ENCODE data around the gene VPS4A.

VPS4A gene

DNA sequence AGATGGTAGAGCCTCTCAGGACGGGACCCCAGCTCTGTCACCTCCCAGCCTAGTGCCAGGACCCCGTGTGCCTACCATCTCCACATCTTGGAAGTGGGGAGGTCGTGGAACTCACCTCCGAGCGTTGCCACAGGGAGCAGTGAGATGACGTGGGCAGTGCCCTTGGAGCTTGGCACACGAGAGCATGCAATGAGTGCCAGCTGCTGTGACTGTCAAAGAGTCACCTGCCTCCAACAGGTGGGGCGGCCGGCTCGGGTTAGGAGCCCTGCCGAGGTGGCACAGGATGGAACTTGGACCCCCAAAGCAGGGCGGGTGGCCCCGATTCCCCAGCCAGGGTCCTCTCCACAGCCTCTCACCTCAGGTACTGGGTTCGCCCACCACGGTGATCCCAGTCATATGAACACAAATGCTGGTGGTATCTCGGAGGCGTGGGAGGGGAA lies 5.5 kb downstream of the VPS4A start:
- H3K4me2 ChIP-seq (ENCODE audit: insufficient read depth, low read length, poor library complexity, severe bottlenecking) = no peak overlapping the region
- H3K18ac ChIP-seq (ENCODE audit: low read length) = no peak overlapping the region
- H3K9me3 ChIP-seq (replicated peaks in 1 of 2; ENCODE audit: control insufficient read depth in 2 of 2, insufficient read depth in 1 of 2, low read depth in 1 of 2, low read length in 2 of 2) = no peaks in the 10 kb centered on the region
- no peak overlapping the region for H3K27ac ChIP-seq (replicated peaks; ENCODE audit: low read length)
- no peak overlapping the region for H3K4ac ChIP-seq (ENCODE audit: low read length)
- H2BK5ac ChIP-seq (ENCODE audit: low read length) = peak overlapping the region; percentile 39
- no peak overlapping the region for H2AFZ ChIP-seq (ENCODE audit: low read length)
- WGBS, 2 donors (ENCODE audit: extremely low coverage in 2 of 2, insufficient read length in 2 of 2, insufficient replicate concordance in 1 of 2) = no CpG with 5 or more reads among the region's 17 CpGs
- no peak overlapping the region for H2AK5ac ChIP-seq (ENCODE audit: low read depth, low read length)
- H2BK120ac ChIP-seq (ENCODE audit: low read depth, low read length) = no peak overlapping the region
- peak overlapping the region; percentile 12 for H3K9ac ChIP-seq (ENCODE audit: low read depth, low read length, poor library complexity)
- DNase-seq (ENCODE audit: low spot score) = no peak
- H3K4me3 ChIP-seq (ENCODE audit: low read length in 2 of 2) = peak overlapping the region in 1 of 2 donors; percentile 20
- no peak overlapping the region for H4K91ac ChIP-seq (ENCODE audit: low read depth, low read length, poor library complexity)
- no peak overlapping the region for H3K14ac ChIP-seq (ENCODE audit: low read length)
- peaks cover 63 to 85% of the 10 kb centered on the region in 2 donors for H3K36me3 ChIP-seq (replicated peaks in 1 of 2; ENCODE audit: control insufficient read depth in 2 of 2, insufficient read depth in 2 of 2, low read length in 2 of 2)
- H3K27me3 ChIP-seq (ENCODE audit: control insufficient read depth in 3 of 3, insufficient read depth in 3 of 3, low read depth in 1 of 3, low read length in 3 of 3) = no peaks in the 10 kb centered on the region
- peak overlapping the region; percentile 16 for H2BK12ac ChIP-seq (ENCODE audit: low read length)
- no peak overlapping the region for H4K8ac ChIP-seq (ENCODE audit: low read depth, low read length)
- H3K4me1 ChIP-seq (ENCODE audit: control insufficient read depth in 2 of 2, insufficient read depth in 1 of 2, low read depth in 1 of 2, low read length in 2 of 2) = peaks cover 2% of the 10 kb centered on the region in 2 donors
- peak overlapping the region; percentile 89 for H3K23ac ChIP-seq (ENCODE audit: low read depth, low read length, poor library complexity)
- peaks cover 16% of the 10 kb centered on the region for H3K79me1 ChIP-seq (ENCODE audit: low read depth, low read length)
- no peak overlapping the region for H2BK15ac ChIP-seq (ENCODE audit: low read length)

DNA sequence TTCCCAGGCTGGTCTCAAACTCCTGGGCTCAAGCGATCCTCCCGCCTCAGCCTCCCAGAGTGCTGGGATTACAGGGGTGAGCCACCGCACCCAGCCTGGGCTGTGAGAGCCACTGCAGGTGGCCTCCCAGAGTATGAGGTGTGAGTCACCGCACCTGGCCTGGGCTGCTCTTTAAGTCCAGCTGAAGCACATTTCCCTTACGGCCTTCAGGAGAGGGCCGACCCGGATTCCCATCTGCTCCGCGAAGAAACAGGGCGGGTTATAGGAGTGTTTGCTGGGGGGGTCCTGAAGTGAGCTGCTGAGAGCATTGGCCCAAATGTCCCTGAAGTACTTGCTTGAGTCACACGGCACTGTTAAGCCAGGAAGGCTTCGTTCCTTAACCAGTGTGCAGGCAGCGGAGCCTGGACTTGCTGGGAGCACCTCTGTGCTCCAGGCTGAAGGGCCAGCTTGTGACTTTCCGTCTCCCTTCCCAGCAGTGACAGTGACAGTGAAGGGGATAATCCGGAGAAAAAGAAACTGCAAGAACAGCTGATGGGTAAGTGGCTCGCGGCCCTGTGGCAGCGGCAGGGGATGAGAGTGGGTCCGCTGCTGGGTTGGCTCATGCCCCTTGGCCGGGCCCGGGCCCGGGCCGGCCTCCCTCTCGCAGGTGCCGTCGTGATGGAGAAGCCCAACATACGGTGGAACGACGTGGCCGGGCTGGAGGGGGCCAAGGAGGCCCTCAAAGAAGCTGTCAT lies 7.2 kb downstream of the VPS4A start:
- Histone ChIP-seq H4K8ac (ENCODE audit: low read depth, low read length) (no peak overlapping the region), H3K9me3 (replicated peaks in 1 of 2; ENCODE audit: control insufficient read depth in 2 of 2, insufficient read depth in 1 of 2, low read depth in 1 of 2, low read length in 2 of 2) (peaks cover 0 to 1% of the 10 kb centered on the region in 2 donors), H2BK15ac (ENCODE audit: low read length) (no peak overlapping the region), H2AFZ (ENCODE audit: low read length) (no peak overlapping the region), H3K27me3 (ENCODE audit: control insufficient read depth in 3 of 3, insufficient read depth in 3 of 3, low read depth in 1 of 3, low read length in 3 of 3) (no peaks in the 10 kb centered on the region), H2AK5ac (ENCODE audit: low read depth, low read length) (no peak overlapping the region), H3K4ac (ENCODE audit: low read length) (no peak overlapping the region), H3K4me2 (ENCODE audit: insufficient read depth, low read length, poor library complexity, severe bottlenecking) (no peak overlapping the region), H3K23ac (ENCODE audit: low read depth, low read length, poor library complexity) (no peak overlapping the region), H2BK12ac (ENCODE audit: low read length) (no peak overlapping the region), H3K79me1 (ENCODE audit: low read depth, low read length) (peaks cover 18% of the 10 kb centered on the region), H3K36me3 (replicated peaks in 1 of 2; ENCODE audit: control insufficient read depth in 2 of 2, insufficient read depth in 2 of 2, low read length in 2 of 2) (peaks cover 76 to 97% of the 10 kb centered on the region in 2 donors), H4K91ac (ENCODE audit: low read depth, low read length, poor library complexity) (no peak overlapping the region), H3K27ac (replicated peaks; ENCODE audit: low read length) (no peak overlapping the region), H3K4me3 (ENCODE audit: low read length in 2 of 2) (no peak overlapping the region), H2BK5ac (ENCODE audit: low read length) (no peak overlapping the region), H2BK120ac (ENCODE audit: low read depth, low read length) (no peak overlapping the region), H3K18ac (ENCODE audit: low read length) (no peak overlapping the region), H3K4me1 (ENCODE audit: control insufficient read depth in 2 of 2, insufficient read depth in 1 of 2, low read depth in 1 of 2, low read length in 2 of 2) (no peaks in the 10 kb centered on the region), H3K14ac (ENCODE audit: low read length) (no peak overlapping the region), H3K9ac (ENCODE audit: low read depth, low read length, poor library complexity) (no peak overlapping the region)
- no peak for DNase-seq (ENCODE audit: low spot score)
- no CpG with 5 or more reads among the region's 30 CpGs for WGBS, 2 donors (ENCODE audit: extremely low coverage in 2 of 2, insufficient read length in 2 of 2, insufficient replicate concordance in 1 of 2)

DNA sequence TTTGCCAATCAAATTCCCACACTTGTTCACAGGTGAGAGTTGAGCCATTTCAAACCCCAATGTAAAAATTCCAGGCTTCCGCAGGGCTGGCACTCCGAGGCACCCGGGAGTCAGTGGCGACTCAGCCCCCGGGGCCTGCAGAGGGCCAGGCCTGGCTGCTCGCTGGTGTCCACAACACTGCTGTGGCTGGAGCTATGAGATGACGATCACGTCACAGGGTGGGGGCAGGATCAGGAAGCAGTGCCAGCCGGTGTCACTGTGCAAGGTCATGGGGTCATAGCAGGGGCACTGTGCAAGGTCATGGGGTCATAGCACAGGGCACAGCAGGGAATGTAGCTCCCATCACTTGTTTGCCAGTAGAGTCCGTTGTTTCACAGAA lies 7.8 kb downstream of the VPS4A start:
- Histone ChIP-seq H3K4me3 (ENCODE audit: low read length in 2 of 2) (peak overlapping the region in 1 of 2 donors; percentile 8), H3K36me3 (replicated peaks in 1 of 2; ENCODE audit: control insufficient read depth in 2 of 2, insufficient read depth in 2 of 2, low read length in 2 of 2) (peaks cover 76 to 97% of the 10 kb centered on the region in 2 donors), H2AFZ (ENCODE audit: low read length) (no peak overlapping the region), H3K9me3 (replicated peaks in 1 of 2; ENCODE audit: control insufficient read depth in 2 of 2, insufficient read depth in 1 of 2, low read depth in 1 of 2, low read length in 2 of 2) (peaks cover 0 to 2% of the 10 kb centered on the region in 2 donors), H2BK5ac (ENCODE audit: low read length) (no peak overlapping the region), H3K27ac (replicated peaks; ENCODE audit: low read length) (no peak overlapping the region), H3K4me2 (ENCODE audit: insufficient read depth, low read length, poor library complexity, severe bottlenecking) (no peak overlapping the region), H3K23ac (ENCODE audit: low read depth, low read length, poor library complexity) (no peak overlapping the region), H3K18ac (ENCODE audit: low read length) (no peak overlapping the region), H3K14ac (ENCODE audit: low read length) (no peak overlapping the region), H2BK15ac (ENCODE audit: low read length) (no peak overlapping the region), H2BK120ac (ENCODE audit: low read depth, low read length) (no peak overlapping the region), H2AK5ac (ENCODE audit: low read depth, low read length) (no peak overlapping the region), H3K27me3 (ENCODE audit: control insufficient read depth in 3 of 3, insufficient read depth in 3 of 3, low read depth in 1 of 3, low read length in 3 of 3) (no peaks in the 10 kb centered on the region), H3K79me1 (ENCODE audit: low read depth, low read length) (peaks cover 19% of the 10 kb centered on the region), H3K9ac (ENCODE audit: low read depth, low read length, poor library complexity) (peak overlapping the region; percentile 2), H4K91ac (ENCODE audit: low read depth, low read length, poor library complexity) (no peak overlapping the region), H2BK12ac (ENCODE audit: low read length) (no peak overlapping the region), H3K4ac (ENCODE audit: low read length) (no peak overlapping the region), H3K4me1 (ENCODE audit: control insufficient read depth in 2 of 2, insufficient read depth in 1 of 2, low read depth in 1 of 2, low read length in 2 of 2) (no peaks in the 10 kb centered on the region), H4K8ac (ENCODE audit: low read depth, low read length) (no peak overlapping the region)
- DNase-seq (ENCODE audit: low spot score) = no peak
- no CpG with 5 or more reads among the region's 10 CpGs for WGBS, 2 donors (ENCODE audit: extremely low coverage in 2 of 2, insufficient read length in 2 of 2, insufficient replicate concordance in 1 of 2)

DNA sequence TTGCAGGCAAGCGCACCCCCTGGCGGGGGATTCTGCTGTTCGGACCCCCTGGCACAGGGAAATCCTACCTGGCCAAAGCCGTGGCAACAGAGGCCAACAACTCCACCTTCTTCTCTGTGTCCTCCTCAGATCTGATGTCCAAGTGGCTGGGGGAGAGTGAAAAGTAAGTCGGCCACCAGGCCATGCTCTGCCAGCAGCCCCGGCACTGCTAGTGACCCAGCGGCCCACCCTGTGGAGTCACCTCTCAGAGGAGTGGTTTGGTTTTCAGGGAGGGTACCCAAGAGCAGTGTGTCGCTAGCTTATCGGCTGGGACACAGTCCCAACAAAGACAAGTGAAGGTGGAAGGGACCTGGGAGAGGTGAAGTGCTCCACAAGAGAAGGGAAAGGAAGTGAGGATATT lies 8.2 kb downstream of the VPS4A start:
- peaks cover 0 to 2% of the 10 kb centered on the region in 2 donors for H3K9me3 ChIP-seq (replicated peaks in 1 of 2; ENCODE audit: control insufficient read depth in 2 of 2, insufficient read depth in 1 of 2, low read depth in 1 of 2, low read length in 2 of 2)
- DNase-seq (ENCODE audit: low spot score) = no peak
- H3K4me1 ChIP-seq (ENCODE audit: control insufficient read depth in 2 of 2, insufficient read depth in 1 of 2, low read depth in 1 of 2, low read length in 2 of 2) = no peaks in the 10 kb centered on the region
- H4K8ac ChIP-seq (ENCODE audit: low read depth, low read length) = no peak overlapping the region
- H3K23ac ChIP-seq (ENCODE audit: low read depth, low read length, poor library complexity) = no peak overlapping the region
- H2BK15ac ChIP-seq (ENCODE audit: low read length) = no peak overlapping the region
- peaks cover 22% of the 10 kb centered on the region for H3K79me1 ChIP-seq (ENCODE audit: low read depth, low read length)
- H3K18ac ChIP-seq (ENCODE audit: low read length) = no peak overlapping the region
- WGBS, 2 donors (ENCODE audit: extremely low coverage in 2 of 2, insufficient read length in 2 of 2, insufficient replicate concordance in 1 of 2) = no CpG with 5 or more reads among the region's 9 CpGs
- no peak overlapping the region for H2BK120ac ChIP-seq (ENCODE audit: low read depth, low read length)
- H3K4me2 ChIP-seq (ENCODE audit: insufficient read depth, low read length, poor library complexity, severe bottlenecking) = no peak overlapping the region
- no peak overlapping the region for H3K27ac ChIP-seq (replicated peaks; ENCODE audit: low read length)
- no peaks in the 10 kb centered on the region for H3K27me3 ChIP-seq (ENCODE audit: control insufficient read depth in 3 of 3, insufficient read depth in 3 of 3, low read depth in 1 of 3, low read length in 3 of 3)
- no peak overlapping the region for H2AK5ac ChIP-seq (ENCODE audit: low read depth, low read length)
- H2BK5ac ChIP-seq (ENCODE audit: low read length) = no peak overlapping the region
- no peak overlapping the region for H3K14ac ChIP-seq (ENCODE audit: low read length)
- no peak overlapping the region for H2BK12ac ChIP-seq (ENCODE audit: low read length)
- H3K4ac ChIP-seq (ENCODE audit: low read length) = no peak overlapping the region
- H4K91ac ChIP-seq (ENCODE audit: low read depth, low read length, poor library complexity) = no peak overlapping the region
- no peak overlapping the region for H2AFZ ChIP-seq (ENCODE audit: low read length)
- H3K4me3 ChIP-seq (ENCODE audit: low read length in 2 of 2) = no peak overlapping the region
- peaks cover 78 to 97% of the 10 kb centered on the region in 2 donors for H3K36me3 ChIP-seq (replicated peaks in 1 of 2; ENCODE audit: control insufficient read depth in 2 of 2, insufficient read depth in 2 of 2, low read length in 2 of 2)
- no peak overlapping the region for H3K9ac ChIP-seq (ENCODE audit: low read depth, low read length, poor library complexity)
